ENCODE results near the gene MRS2. TPM values are rescaled to one million over a fixed set of nuclear protein-coding genes. Genes with fewer than 3 reads are reported as not detected.

Gene MRS2
- total RNA-seq, 2 experiments from 2014 or later = 19.9 to 20.5 TPM

DNA sequence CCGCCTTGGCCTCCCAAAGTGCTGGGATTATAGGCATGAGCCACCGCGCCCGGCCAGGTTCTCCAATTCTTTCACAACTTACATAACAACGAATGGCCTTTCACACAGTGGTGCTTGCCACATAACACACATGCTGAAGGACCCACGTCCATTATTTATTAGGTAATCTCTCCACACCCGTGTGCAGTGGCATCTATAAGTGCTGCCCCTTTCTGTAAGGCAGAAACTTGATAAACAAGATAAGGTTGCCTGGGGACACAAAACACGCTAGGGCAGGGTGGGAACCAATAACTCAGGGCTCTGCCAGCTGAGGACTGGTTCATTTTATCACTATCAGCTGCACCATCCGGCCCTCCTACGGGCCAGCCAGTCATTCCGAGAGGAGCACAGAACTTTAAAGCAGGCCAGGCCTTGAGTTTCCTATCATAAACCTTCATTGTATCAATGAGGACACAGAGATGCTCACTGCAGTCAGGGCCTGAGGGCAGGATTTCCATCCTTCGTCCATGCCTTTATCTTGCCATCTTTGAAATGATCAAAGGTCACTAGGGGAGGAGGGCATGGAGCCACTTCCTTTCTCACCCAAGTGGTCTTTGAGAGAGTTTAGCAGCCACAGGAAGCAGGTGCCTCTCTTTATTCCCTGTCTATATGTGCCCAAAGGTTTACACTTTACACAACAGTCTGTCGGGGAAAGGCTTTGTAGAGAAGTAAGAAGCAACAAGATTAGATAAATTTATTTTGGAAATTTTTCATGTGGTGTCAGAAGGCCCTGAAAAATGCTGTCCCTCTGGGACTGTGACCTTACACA, 49.0 kb downstream of the MRS2 start:
- Mint-ChIP-seq H3K27me3 (no peaks in the 10 kb centered on the region), H3K27ac (no peak overlapping the region), H3K9me3 (no peaks in the 10 kb centered on the region), H3K36me3 (no peaks in the 10 kb centered on the region), H3K4me3 (no peak overlapping the region), H3K4me1 (peaks cover 4% of the 10 kb centered on the region)
- POLR2A ChIA-PET = no interaction called here
- DNase-seq (no peak), ATAC-seq (ENCODE audit: low read depth) (no peak)

- no peak for ATAC-seq (ENCODE audit: low read depth)
- peaks cover 4% of the 10 kb centered on the region for H3K4me1 Mint-ChIP-seq
- DNase-seq = no peak
- H3K4me3 Mint-ChIP-seq = no peak overlapping the region
- no peaks in the 10 kb centered on the region for H3K9me3 Mint-ChIP-seq
- H3K27ac Mint-ChIP-seq = no peak overlapping the region
- no peaks in the 10 kb centered on the region for H3K27me3 Mint-ChIP-seq
- no peaks in the 10 kb centered on the region for H3K36me3 Mint-ChIP-seq
- POLR2A ChIA-PET = interaction anchor here (0.7 to 1.1 kb wide), 2 partner anchors 20 to 142 kb away, joined by 3 read pairs; no protein-coding TSS in a partner anchor
These were observed 51.2 kb downstream of the MRS2 start for GRCh38 chr6:24453921-24454320.

DNA sequence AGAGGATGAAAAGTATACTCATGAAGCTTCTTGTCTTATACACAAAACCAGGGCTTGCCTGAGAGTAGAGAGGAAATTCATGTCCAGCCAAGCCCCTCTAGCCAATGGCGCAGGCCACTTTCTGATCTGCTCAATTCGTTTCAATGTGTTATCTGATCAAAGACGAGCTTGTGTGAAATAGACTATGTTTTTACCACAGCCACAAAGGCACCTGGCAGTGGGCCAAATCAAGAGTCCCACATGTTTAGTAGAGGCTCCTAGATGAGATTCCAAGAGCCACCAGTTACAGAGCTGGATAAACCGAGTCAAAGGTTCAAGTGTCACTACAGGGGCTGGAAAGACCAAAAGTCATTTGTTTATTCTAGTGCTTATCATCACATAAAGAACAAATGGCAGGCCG, 51.7 kb downstream of the MRS2 start:
- POLR2A ChIA-PET = no interaction called here
- Mint-ChIP-seq H3K4me3 (no peak overlapping the region), H3K36me3 (no peaks in the 10 kb centered on the region), H3K9me3 (no peaks in the 10 kb centered on the region), H3K27me3 (no peaks in the 10 kb centered on the region), H3K27ac (no peak overlapping the region), H3K4me1 (peaks cover 4% of the 10 kb centered on the region)
- no peak for ATAC-seq (ENCODE audit: low read depth)
- no peak for DNase-seq

DNA sequence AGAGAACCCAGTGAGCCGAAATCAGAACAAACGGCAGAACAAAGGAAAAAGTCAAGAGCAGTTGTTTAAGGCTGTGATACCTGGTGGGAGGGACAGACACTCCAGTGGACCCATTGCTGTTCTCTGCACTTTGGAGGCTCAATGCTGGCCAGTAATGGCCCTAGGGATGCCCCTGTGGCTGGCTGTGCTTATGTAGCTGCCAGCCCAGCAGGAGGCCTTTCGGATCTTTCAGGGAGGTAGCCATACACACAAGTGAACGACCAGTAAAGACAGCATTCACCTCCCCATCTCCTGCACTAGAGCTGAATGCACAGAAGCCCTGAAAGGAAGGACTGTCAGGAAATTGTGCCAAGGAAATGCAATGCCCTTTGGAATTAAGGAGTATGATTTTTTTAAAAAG, 52.3 kb downstream of the MRS2 start:
- no peak overlapping the region for H3K4me3 Mint-ChIP-seq
- DNase-seq = no peak
- POLR2A ChIA-PET = no interaction called here
- H3K4me1 Mint-ChIP-seq = peaks cover 4% of the 10 kb centered on the region
- no peaks in the 10 kb centered on the region for H3K36me3 Mint-ChIP-seq
- H3K27me3 Mint-ChIP-seq = no peaks in the 10 kb centered on the region
- H3K9me3 Mint-ChIP-seq = no peaks in the 10 kb centered on the region
- no peak for ATAC-seq (ENCODE audit: low read depth)
- H3K27ac Mint-ChIP-seq = no peak overlapping the region

DNA sequence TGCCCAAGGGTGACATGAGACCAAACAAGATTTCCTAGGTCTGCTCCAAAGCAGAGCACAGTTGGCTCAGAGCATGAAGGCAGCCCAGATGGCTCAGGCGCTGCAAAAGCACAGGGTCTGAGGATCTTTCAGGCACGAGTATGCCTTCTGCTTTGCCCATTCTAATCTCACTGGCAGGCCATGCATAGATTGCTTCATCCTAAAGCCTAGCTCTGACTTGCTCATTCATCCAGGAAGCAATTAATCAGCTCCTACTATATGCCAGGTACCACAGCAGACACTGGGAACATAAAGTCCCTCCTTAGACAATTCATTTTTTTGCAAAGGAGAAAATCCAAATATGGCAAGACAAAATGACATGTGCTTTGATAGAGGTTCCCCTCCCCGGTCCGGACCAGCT, 55.4 kb downstream of the MRS2 start:
- H3K27ac Mint-ChIP-seq = no peak overlapping the region
- H3K4me1 Mint-ChIP-seq = no peaks in the 10 kb centered on the region
- DNase-seq (no peak), ATAC-seq (ENCODE audit: low read depth) (no peak)
- no peaks in the 10 kb centered on the region for H3K27me3 Mint-ChIP-seq
- no peaks in the 10 kb centered on the region for H3K36me3 Mint-ChIP-seq
- H3K9me3 Mint-ChIP-seq = no peaks in the 10 kb centered on the region
- no peak overlapping the region for H3K4me3 Mint-ChIP-seq
- POLR2A ChIA-PET = no interaction called here

DNA sequence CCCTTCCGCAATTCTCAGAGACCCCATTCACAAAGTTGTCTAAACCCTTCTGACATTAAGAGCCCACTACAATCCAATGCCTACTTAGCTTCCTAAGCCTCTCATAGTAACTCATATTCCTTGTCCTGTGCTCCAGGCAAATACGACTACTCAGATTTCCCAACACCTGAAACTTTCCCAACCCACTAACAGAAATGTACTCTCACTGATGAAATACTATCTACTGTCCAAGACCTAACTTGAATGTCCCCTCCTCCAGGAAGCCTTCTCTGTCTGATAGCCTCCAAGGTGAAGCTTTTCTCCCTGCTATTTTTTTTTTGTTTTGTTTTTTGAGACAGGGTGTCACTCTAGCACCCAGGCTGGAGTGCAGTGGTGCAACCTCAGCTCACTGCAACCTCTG, 56.2 kb downstream of the MRS2 start:
- DNase-seq = no peak
- H3K9me3 Mint-ChIP-seq = no peaks in the 10 kb centered on the region
- H3K4me3 Mint-ChIP-seq = no peak overlapping the region
- POLR2A ChIA-PET = no interaction called here
- no peak overlapping the region for H3K27ac Mint-ChIP-seq
- H3K4me1 Mint-ChIP-seq = no peaks in the 10 kb centered on the region
- H3K27me3 Mint-ChIP-seq = no peaks in the 10 kb centered on the region
- no peak for ATAC-seq (ENCODE audit: low read depth)
- H3K36me3 Mint-ChIP-seq = no peaks in the 10 kb centered on the region

GRCh38 chr6:24460966-24461365, 58.2 kb downstream of the MRS2 start:
- Mint-ChIP-seq H3K27ac (no peak overlapping the region), H3K4me1 (no peaks in the 10 kb centered on the region), H3K4me3 (no peak overlapping the region), H3K36me3 (no peaks in the 10 kb centered on the region), H3K9me3 (no peaks in the 10 kb centered on the region), H3K27me3 (no peaks in the 10 kb centered on the region)
- POLR2A ChIA-PET = no interaction called here
- DNase-seq (no peak), ATAC-seq (ENCODE audit: low read depth) (no peak)

DNA sequence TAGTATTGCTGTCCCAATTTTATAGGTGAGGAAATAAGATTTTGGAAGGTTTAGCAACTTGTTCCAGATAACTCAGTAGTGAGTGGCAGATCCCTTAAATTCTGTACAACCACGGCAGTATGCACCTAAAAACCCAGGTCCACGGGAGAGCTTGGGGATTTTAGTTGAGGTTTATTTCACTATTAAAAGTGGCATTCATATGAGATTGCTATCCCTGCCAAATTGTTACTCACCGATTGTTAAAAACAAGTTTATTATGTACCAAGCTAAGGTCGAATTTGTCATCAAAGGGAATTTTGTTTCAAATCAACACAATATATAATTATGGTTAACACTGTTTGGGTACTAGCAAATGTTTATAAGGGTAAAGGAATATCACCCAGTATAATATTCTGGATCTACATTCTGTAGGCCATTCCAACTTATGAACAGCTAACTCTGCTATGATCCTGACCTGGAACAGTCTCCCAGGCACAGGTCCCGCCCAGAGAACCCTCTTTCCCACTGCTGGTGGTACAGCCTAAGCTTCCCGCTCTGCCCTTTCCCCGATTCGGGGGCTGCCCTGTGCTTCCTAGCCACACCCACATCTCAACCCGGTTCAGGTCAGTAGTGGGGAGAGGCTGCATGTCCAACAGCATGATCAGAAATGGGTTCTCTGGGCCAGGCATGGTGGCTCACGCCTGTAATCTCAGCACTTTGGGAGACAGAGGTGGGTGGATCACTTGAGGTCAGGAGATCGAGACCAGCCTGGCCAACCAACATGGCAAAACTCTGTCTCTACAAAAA, 61.7 kb downstream of the MRS2 start:
- POLR2A ChIA-PET = interaction anchor here (0.6 kb wide), 2 partner anchors 11 to 106 kb away, joined by 3 read pairs; no protein-coding TSS in a partner anchor
- no peaks in the 10 kb centered on the region for H3K36me3 Mint-ChIP-seq

DNA sequence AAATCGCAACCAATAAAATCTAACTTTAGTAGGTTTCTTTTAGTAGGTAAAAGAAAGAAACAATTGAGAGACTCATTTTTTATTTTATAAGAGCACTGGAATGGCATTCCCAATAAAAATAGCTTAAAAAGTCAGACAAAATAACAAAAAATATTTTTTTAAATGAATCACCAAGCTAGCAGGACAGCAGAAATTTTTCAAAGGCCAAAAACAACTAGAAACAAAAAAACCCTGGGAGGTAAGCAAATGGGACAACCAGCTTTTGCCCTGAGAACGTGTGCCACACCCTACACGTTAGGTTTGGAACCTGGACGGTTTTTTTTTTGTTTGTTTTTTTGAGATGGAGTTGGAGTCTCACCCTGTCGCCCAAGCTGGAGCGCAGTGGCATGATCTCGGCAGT, 67.1 kb downstream of the MRS2 start:
- Mint-ChIP-seq H3K4me1 (no peaks in the 10 kb centered on the region), H3K4me3 (no peak overlapping the region), H3K27me3 (peaks cover 2% of the 10 kb centered on the region), H3K27ac (no peak overlapping the region), H3K9me3 (no peaks in the 10 kb centered on the region), H3K36me3 (no peaks in the 10 kb centered on the region)
- POLR2A ChIA-PET = no interaction called here
- DNase-seq = no peak
- no peak for ATAC-seq (ENCODE audit: low read depth)

More for the DNA sequence above, 61.7 kb downstream of the MRS2 start:
- Mint-ChIP-seq H3K4me3 (no peak overlapping the region), H3K9me3 (no peaks in the 10 kb centered on the region), H3K27ac (no peak overlapping the region), H3K27me3 (no peaks in the 10 kb centered on the region), H3K4me1 (no peaks in the 10 kb centered on the region)
- ATAC-seq (ENCODE audit: low read depth) (no peak), DNase-seq (no peak)

GRCh38 chr6:24472181-24472580, 69.4 kb downstream of the MRS2 start:
- H3K27ac Mint-ChIP-seq = no peak overlapping the region
- H3K4me1 Mint-ChIP-seq = no peaks in the 10 kb centered on the region
- POLR2A ChIA-PET = no interaction called here
- no peaks in the 10 kb centered on the region for H3K9me3 Mint-ChIP-seq
- no peaks in the 10 kb centered on the region for H3K36me3 Mint-ChIP-seq
- DNase-seq = no peak
- ATAC-seq (ENCODE audit: low read depth) = no peak
- H3K4me3 Mint-ChIP-seq = no peak overlapping the region
- peaks cover 2% of the 10 kb centered on the region for H3K27me3 Mint-ChIP-seq

Other genes with a start within 250 kb of the MRS2 start
- gene DCDC2, start 44.9 kb upstream of the MRS2 start, total RNA-seq = under 1 TPM in 1 of 2 experiments, not detected in 1; 0.14 TPM
- under 1 TPM; 0.34 to 0.42 TPM for gene GPLD1, start 86.6 kb downstream of the MRS2 start, total RNA-seq
- 1 to 10 TPM; 6.6 to 6.9 TPM for gene ALDH5A1, start 92.0 kb downstream of the MRS2 start, total RNA-seq
- under 1 TPM in 1 of 2 experiments, not detected in 1; 0.06 TPM for gene KIAA0319, start 243.3 kb downstream of the MRS2 start, total RNA-seq